OCI-LY3 (cell line): ENCODE measurements around the gene SRD5A1.

Experiments
- CTCF ChIP-seq: fragments of 200-600, 300-600 bp; sonication (generic); IDR thresholded peaks from 2 replicates; pipeline ENCODE4 v1.5.1; 2014; ENCODE audit warnings: antibody characterized with exemption, low read length, low read depth
- EZH2phosphoT487 ChIP-seq: fragments of 200-600 bp; shearing (Covaris generic); IDR thresholded peaks from 2 replicates; pipeline ENCODE4 v1.6.1; 2018; ENCODE audit warnings: antibody characterized with exemption, mixed run types, low read depth

- no peak for TF ChIP-seq CTCF
- TF ChIP-seq EZH2phosphoT487, result no peak
These were observed 54.3 kb downstream of the SRD5A1 start for GRCh38 chr5:6687505-6687904.
